HEK293 (cell line): ENCODE results near the gene MAGI1.

Experiments used
- CTCF ChIA-PET: fragments of 350-600 bp; formaldehyde crosslinking; extraction: SDS; loops from one replicate; lab custom pipeline; 2021; ENCODE audit warnings: antibody characterized with exemption; lab: Yijun Ruan, JAX
- POLR2A ChIA-PET: fragments of 300-600 bp; formaldehyde crosslinking; extraction: SDS; loops from one replicate; lab custom pipeline; 2020; ENCODE audit warnings: antibody characterized with exemption, inconsistent platforms; lab: Yijun Ruan, JAX
- H3K27ac ChIP-seq: fragments of 200-500 bp; sonication (Bioruptor generic); 2 replicates; pipeline ENCODE4 v1.5.1; 2014; ENCODE audit warnings: low read depth, low read length, control low read depth, inconsistent platforms; ENCODE audit errors: extremely low read depth
- H3K36me3 ChIP-seq, 2 experiments: fragments of 200-500 bp in 1 of 2; sonication (Bioruptor generic) in 1 of 2; 1 replicate in 1 of 2; 2 replicates in 1 of 2; pipeline ENCODE4 v1.5.1; 2014 to 2017; ENCODE audit warnings: inconsistent platforms in 2 of 2, low read length in 2 of 2; ENCODE audit not compliant: control insufficient read depth in 2 of 2, insufficient read depth in 1 of 2
- H3K4me1 ChIP-seq: fragments of 200-500 bp; sonication (Bioruptor generic); 2 replicates; pipeline ENCODE4 v1.5.1; 2014; ENCODE audit warnings: mild to moderate bottlenecking, low read length, inconsistent platforms; ENCODE audit not compliant: control insufficient read depth, insufficient read depth
- H3K4me3 ChIP-seq: 2 replicates; pipeline ENCODE4 v1.5.1; 2011; ENCODE audit warnings: low read depth, mild to moderate bottlenecking, control low read depth, low read length, moderate library complexity
- H3K9me3 ChIP-seq: fragments of 200-500 bp; sonication (Bioruptor generic); 2 replicates; pipeline ENCODE4 v1.5.1; 2014; ENCODE audit warnings: low read depth, low read length, inconsistent platforms; ENCODE audit not compliant: control insufficient read depth, insufficient read depth
- GLIS1 ChIP-seq: fragments of 450-650 bp; formaldehyde crosslinking; IDR thresholded peaks from 2 replicates; pipeline ENCODE4 v1.5.1; 2016; ENCODE audit warnings: missing biosample characterization, missing genetic modification characterization
- PRDM6 ChIP-seq: fragments of 450-650 bp; formaldehyde crosslinking; IDR thresholded peaks from 2 replicates; pipeline ENCODE4 v1.5.1; 2017; ENCODE audit warnings: missing biosample characterization, missing genetic modification characterization
- SCRT2 ChIP-seq: fragments of 450-650 bp; formaldehyde crosslinking; IDR thresholded peaks from 2 replicates; pipeline ENCODE4 v1.5.1; 2016; ENCODE audit warnings: missing biosample characterization, missing genetic modification characterization
- SP3 ChIP-seq: fragments of 450-650 bp; formaldehyde crosslinking; IDR thresholded peaks from 2 replicates; pipeline ENCODE4 v1.5.1; 2016; ENCODE audit warnings: missing biosample characterization, missing genetic modification characterization
- ZBTB17 ChIP-seq: fragments of 450-650 bp; formaldehyde crosslinking; IDR thresholded peaks from 2 replicates; pipeline ENCODE4 v1.5.1; 2016; ENCODE audit warnings: missing biosample characterization, missing genetic modification characterization
- ZBTB48 ChIP-seq: fragments of 450-650 bp; formaldehyde crosslinking; IDR thresholded peaks from 2 replicates; pipeline ENCODE4 v1.5.1; 2016; ENCODE audit warnings: missing biosample characterization, missing genetic modification characterization
- ZBTB8A ChIP-seq: fragments of 450-650 bp; formaldehyde crosslinking; IDR thresholded peaks from 2 replicates; pipeline ENCODE4 v1.5.1; 2016; ENCODE audit warnings: missing biosample characterization, missing genetic modification characterization
- ZNF426 ChIP-seq: fragments of 450-650 bp; formaldehyde crosslinking; IDR thresholded peaks from 2 replicates; pipeline ENCODE4 v1.5.1; 2017; ENCODE audit warnings: missing biosample characterization, missing genetic modification characterization, mild to moderate bottlenecking, inconsistent platforms, moderate library complexity
- ZNF488 ChIP-seq: fragments of 450-650 bp; formaldehyde crosslinking; IDR thresholded peaks from 2 replicates; pipeline ENCODE4 v1.5.1; 2016; ENCODE audit warnings: missing biosample characterization, missing genetic modification characterization
- ZNF610 ChIP-seq: fragments of 450-650 bp; formaldehyde crosslinking; IDR thresholded peaks from 2 replicates; pipeline ENCODE4 v1.5.1; 2016; ENCODE audit warnings: missing biosample characterization, missing genetic modification characterization, borderline replicate concordance
- TF ChIP-seq, protein P1 (sequence below): fragments of 450-650 bp; formaldehyde crosslinking; IDR thresholded peaks from 2 replicates; pipeline ENCODE4 v1.5.1; 2017; ENCODE audit warnings: missing biosample characterization, missing genetic modification characterization

Gene MAGI1

DNA sequence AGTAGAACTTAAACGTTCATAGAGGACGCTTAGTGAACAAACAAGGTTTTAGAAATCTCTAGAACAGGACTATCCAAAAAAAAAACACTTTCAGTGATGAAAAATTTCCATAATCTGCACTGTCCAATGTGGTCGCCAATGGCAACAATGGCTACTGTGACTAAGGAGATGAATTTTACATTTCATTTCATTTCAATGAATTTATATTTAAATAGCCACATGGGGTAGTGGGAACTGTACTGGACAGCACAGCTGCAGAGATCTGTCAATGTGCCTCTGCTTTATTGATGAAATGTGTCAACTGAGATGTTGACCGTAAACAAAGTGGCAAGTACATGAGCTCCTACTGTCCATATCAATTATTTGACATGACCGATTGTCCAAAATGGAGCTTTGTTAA lies 222.5 kb downstream of the MAGI1 start:
- TF ChIP-seq SP3 (tag by site-specific recombination) (no peak), ZNF610 (tag by site-specific recombination) (no peak), ZBTB48 (tag by site-specific recombination) (no peak), ZBTB8A (no peak)
- CTCF ChIA-PET = no interaction called here
- Histone ChIP-seq H3K4me1 (peaks cover 14% of the 10 kb centered on the region), H3K27ac (no peak overlapping the region), H3K36me3 (no peaks in the 10 kb centered on the region), H3K4me3 (no peak overlapping the region), H3K9me3 (no peaks in the 10 kb centered on the region)
- POLR2A ChIA-PET = interaction anchor here (0.7 kb wide), 1 partner anchor 29 kb away, joined by 4 read pairs; no protein-coding TSS in a partner anchor

DNA sequence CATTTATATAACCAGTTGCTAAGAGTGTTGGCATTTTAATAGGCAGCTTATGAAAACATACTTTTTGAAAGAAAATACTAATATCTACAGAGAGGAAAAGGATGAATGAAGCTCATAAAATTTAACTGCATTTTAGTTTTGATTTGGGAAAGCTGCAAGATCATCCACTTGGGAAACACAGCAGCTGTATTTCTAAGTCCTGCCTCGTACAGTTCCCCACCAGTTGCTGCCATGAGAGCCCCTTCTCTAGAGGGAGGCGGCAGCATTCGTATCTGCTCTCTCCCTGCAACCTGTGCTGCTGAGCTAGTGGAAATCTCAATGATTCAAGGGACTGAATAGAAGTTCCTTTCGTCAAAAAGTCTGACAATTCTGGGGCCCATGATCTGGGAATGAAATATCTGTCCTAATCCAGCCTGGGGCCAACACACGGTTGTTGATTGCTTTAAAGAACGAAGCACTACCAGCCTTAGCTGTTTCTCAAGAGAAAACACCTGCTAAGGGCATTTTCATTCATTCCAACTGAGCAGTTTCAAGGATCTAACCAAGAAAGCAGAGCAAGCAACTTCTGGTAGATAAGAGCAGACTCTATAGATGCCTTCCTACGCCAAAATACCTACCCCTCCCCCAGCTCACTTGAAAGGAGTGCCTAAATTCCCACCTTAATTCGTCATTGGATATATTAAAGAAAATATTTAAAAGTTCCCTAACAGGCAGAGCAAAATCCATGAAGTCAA lies 223.7 kb downstream of the MAGI1 start:
- H3K4me1 ChIP-seq = peaks cover 15% of the 10 kb centered on the region
- no peak overlapping the region for H3K4me3 ChIP-seq
- H3K36me3 ChIP-seq = no peaks in the 10 kb centered on the region
- ChIA-PET POLR2A (no interaction called here), CTCF (interaction anchor here (0.6 kb wide), 1 partner anchor 12 kb away, joined by 3 read pairs; no protein-coding TSS in a partner anchor)
- TF ChIP-seq ZBTB17 (tag by site-specific recombination) (peak; percentile 42; the same call in 1 of the 2 replicates), SCRT2 (tag by site-specific recombination) (peak; percentile 79), ZNF426 (tag by site-specific recombination) (no peak), PRDM6 (tag by site-specific recombination) (peak; percentile 69)
- TF ChIP-seq, protein P1, sequence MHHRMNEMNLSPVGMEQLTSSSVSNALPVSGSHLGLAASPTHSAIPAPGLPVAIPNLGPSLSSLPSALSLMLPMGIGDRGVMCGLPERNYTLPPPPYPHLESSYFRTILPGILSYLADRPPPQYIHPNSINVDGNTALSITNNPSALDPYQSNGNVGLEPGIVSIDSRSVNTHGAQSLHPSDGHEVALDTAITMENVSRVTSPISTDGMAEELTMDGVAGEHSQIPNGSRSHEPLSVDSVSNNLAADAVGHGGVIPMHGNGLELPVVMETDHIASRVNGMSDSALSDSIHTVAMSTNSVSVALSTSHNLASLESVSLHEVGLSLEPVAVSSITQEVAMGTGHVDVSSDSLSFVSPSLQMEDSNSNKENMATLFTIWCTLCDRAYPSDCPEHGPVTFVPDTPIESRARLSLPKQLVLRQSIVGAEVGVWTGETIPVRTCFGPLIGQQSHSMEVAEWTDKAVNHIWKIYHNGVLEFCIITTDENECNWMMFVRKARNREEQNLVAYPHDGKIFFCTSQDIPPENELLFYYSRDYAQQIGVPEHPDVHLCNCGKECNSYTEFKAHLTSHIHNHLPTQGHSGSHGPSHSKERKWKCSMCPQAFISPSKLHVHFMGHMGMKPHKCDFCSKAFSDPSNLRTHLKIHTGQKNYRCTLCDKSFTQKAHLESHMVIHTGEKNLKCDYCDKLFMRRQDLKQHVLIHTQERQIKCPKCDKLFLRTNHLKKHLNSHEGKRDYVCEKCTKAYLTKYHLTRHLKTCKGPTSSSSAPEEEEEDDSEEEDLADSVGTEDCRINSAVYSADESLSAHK (tag by site-specific recombination) = peak; percentile 97
- H3K27ac ChIP-seq = no peak overlapping the region
- no peaks in the 10 kb centered on the region for H3K9me3 ChIP-seq

- TF ChIP-seq PRDM6 (tag by site-specific recombination) = peak; percentile 85
- peak; percentile 56; the same call in 1 of the 2 replicates for TF ChIP-seq GLIS1 (tag by site-specific recombination)
- TF ChIP-seq ZNF488 (tag by site-specific recombination) = no peak
- Histone ChIP-seq H3K4me1 (peaks cover 15% of the 10 kb centered on the region), H3K36me3 (no peaks in the 10 kb centered on the region), H3K27ac (no peak overlapping the region), H3K4me3 (no peak overlapping the region), H3K9me3 (no peaks in the 10 kb centered on the region)
- ChIA-PET CTCF (interaction anchor here (0.9 kb wide), 1 partner anchor 16 kb away, joined by 3 read pairs; no protein-coding TSS in a partner anchor), POLR2A (no interaction called here)
These were observed 226.8 kb downstream of the MAGI1 start for GRCh38 chr3:65811892-65812291.
